Suppressor macrophage treated with lipopolysaccharide for 1 hour (primary cell): ENCODE data around the gene EML1.

Experiments
- DNase-seq, 3 donors: peaks; one replicate each; pipeline ENCODE4 v3.0.0-alpha.2; 2020 to 2022

The EML1 gene

DNA sequence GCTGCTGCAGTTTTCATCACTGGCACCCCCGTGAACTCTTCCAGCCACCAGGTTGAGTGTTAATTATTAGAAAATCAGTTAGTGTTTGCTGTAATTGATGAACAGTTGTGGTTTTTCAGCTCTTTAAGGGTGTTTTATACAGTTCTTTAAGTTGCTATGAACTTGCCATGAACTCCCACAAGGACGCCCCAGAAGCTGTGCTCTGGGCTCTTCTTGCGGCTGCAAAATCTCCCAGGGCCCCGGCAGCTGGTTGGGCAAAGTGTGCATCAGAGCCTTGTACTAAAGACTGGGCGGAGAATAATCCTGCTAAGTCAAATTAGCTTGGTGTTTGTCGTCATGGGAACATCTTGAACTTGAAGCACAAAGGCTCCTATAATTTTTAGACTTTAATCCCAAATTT lies 82.2 kb downstream of the EML1 start:
- no peak for DNase-seq

DNA sequence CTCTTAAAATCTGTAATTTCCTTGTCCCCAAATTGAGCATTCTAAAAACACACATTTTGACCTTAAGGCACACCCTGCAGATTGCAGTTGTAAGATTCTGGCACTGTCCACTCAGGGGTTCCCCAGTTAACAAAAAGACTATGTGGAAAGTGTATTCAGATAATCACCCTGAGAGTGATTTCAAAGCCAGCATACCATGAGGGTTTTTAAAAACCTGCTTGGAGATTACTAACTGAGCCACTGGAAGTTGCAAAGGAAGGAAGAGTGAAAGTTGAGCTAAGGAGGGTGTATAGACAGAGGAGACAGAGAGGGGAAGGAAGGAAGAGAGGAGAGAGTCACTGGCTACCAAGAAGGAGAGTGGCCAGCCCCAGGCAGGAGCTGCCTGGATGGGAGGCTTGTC lies 82.6 kb downstream of the EML1 start:
- DNase-seq = no peak

DNA sequence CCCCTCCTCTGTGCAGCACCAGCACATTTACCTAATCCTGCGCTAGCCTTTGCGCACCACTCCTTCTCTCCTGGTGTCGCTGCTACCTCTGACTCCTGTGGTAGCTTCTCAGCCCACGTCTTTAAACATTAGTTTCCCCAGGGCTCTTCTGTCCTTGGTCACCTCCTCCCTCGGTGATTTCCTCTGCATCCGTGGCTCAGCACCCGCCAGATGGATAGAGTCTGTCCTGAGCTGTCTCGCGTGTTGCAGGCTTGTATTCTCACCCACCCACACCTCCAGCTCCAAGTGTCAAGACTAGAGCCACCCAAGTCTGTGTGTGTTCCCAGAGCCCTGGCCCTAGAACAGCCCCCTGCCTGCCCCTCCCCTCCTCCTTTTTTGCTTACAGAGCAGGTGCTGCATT lies 83.2 kb downstream of the EML1 start:
- no peak for DNase-seq

DNA sequence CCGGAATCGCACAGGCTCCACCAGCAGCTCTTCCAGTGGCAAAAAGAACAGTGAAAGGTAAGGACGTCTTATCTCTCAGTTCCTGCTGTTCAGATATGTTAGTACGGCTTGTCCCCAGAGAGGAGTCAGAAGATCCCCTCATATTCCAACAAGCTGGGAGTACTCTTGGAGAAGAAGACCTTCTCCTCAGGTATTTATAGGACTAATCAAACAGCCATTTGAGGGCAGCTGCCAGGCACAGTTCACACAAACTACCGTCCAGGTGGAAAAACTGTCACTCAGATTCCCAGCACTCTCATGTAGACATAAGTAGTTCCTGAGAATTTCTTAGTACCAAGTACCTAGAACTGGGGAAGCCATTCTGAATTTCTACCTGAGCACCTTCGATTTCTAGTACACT lies 85.3 kb downstream of the EML1 start:
- no peak for DNase-seq

DNA sequence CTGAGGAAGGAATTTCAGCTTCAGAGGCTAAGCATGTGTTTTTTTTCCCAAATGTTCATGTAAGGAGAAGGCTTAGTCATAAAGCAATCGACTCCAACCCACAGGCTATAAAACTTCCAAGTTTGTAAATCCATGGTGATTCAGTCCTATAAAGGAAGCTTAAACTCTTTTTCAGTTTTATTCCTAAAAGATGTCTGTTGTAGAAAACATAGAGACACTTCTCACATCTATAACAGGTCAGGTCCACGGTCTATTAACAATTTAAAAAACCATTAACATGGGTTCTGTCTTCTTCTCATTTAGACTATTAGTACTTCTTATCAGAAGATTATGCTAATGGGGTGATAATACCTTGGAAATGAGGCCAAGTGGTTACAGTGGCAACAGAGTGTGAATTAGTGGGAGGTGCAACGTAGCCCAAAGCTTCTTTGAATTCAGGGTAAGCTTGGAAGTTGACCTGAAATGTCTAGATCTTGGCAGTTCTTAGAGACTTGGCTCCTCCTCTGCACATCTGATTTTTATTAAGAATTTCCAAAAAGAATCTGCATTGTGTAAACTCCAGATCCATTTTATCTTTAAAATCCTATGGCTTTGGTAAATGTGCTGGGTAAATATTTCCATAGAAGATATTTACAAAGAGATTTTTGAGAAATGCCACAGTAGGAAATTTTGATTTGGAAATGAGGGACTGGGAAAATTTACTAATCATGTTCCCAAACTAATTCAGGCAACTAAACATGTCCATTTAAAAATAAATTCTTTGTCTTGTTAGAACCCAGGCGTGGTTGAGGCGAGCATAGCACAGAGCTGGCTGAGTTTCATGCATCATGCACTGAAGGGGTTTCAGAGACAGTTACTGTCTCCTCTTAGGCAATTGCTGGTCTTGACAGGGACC lies 86.4 kb downstream of the EML1 start:
- DNase-seq = no peak

DNA sequence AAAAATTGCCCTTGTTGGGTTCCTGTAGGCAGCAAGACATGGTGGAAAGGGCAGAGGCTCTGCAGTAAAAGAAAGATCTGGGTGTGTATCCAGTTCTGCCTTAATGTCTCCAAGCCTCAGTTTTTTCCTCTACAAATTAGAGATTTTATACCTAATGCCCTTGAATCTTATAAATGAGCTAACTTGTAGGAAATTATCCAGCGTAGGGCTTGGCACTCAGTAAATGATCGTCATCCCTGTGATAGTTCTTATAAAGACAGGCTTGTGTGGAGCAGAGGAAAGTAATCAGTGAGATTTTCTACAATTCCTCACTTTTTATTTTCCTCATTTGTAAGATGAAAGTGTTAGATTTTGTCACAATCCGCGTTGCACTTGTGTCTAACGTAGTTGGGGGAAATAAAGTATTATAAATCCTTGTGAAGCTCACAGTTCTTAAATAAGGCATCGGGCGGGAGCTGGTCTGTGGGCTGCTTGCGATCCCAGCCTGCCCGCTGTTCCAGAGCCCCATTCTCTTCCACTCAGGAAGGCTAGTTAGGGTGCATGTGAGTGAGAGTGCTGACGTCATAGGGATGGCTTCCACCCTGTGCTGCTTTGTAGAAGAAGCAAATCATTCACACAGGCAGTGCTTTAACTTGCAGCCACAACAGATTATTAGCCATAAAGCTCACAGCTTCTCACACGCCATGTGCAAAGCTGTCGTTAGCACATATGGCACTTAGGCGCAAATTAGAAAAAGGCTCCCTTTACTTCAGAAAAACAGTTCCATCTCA lies 87.6 kb downstream of the EML1 start:
- no peak for DNase-seq

DNA sequence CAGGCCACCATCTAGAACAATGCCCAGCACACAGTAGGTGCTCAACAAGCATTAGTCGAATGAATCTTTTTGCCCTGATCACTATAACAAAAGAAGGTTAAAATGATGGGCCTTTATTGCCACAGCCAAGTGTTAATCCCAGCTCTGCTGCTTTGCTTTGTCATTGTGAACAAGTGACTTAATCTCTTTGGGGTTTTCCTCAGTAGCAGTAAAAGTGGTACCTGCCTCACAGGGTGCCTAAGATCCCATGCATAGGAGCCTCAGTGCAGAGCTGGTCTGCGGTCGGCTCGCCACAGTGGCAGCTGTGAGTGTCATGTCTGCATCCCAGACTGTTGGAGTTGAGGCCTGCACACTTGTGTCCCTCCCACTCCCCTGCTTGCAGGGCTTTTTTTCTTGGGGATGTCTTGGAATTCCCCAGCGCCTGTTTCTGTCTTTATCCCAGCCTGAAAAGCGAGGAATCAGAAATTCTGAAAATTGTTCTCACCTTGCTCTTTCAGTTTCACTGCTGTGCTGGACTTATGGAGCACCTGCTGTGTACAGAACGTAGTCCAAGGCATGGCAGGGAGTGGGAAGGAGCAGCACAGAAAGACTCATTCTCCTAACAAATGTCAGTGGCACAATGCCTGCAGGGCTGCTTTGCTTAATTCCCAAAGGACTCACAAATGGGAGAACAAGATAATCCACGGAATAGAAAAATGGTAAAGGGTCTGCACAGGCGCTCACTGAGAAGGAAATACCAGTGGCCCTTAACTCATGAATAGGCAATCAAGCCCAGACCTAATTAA lies 90.8 kb downstream of the EML1 start:
- no peak for DNase-seq

DNA sequence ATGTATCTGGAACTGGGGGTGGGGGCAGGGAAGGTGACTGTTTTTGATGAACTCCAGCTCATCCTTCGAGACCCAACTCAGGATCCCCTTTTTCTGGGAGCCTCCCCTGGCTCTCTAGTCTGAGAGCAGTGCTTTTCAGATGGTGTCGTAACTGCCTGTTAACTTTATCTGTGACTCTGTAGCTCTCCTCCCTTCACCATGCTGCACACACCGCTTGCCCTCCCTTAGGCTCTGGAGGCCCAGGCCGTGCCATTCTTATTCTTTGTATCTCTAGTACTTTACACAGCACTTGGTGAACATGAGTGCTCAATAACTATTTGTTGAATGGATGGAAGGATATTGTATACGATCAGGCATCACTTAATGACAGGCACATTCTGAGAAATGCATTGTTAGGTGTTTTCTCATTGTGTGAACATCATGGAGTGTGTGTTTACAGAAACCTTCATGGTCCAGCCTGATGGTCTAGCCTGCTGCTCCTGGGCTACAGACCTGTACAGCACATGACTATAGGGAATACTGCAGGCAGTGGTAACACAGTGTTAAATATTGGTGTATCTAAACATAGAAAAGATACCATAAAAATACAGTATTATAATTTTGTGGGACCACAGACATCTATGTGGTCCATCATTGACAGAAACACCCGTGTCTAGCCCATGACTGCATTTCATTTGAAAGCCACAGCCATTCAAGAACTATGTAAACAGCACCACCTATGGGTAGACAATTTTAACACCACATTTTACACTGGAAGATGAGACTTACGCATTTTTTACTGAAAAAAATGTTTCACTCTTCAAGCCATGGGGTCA lies 91.8 kb downstream of the EML1 start:
- peak; percentile 69 to 82 (median 71) for DNase-seq

DNA sequence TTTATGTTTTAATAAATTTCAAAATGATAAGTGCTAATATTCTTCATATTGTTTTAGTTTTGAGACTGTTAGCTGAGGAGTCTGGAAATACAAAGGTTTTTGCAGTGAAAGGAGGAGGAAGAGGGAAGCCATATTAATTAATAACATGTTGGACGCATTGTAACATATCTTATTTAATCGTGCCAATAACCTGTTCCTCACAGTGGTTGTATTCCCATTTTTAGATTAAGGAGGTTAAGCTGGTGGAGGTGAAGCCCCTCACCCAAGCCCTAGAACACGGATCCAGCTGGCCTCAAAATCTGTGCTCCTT lies 92.4 kb downstream of the EML1 start:
- DNase-seq = no peak

DNA sequence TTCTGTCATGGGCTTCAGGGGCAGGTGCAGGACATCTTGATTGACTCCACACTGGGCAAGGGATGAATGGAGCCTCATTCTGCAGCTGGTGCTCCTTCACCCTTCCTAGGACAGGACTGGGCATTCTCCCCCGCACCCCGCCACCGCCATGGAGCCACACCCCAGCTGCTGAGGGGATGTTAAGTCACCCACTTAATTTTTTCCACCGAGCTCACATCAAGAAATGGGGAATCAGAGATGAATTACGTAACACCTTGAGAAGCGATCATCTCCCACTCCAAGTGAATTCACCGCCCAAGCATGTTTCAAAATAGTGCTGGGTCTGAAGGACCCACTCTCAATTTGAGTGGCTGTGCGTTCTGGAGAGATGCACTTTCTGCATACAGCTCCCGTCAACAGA lies 94.2 kb downstream of the EML1 start:
- DNase-seq = no peak

DNA sequence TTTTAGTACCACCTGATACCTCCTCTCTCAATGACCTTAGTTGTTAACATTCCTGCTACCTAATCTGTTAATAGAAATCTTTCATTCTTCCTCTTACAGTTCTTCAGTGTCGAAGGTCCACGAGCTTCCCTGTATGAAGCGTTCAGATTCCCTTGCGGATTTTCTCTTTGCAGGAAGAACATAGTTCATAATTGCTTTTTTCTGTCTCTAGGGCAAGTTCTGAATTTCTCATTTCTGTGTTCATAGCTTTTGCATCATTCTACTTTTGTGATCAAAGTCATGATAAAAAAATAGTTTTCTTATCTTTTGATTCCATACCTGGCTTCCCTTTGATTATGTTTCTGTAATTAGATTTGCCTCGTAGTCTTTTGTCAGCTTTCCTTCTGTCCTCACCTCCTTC lies 94.9 kb downstream of the EML1 start:
- no peak for DNase-seq

DNA sequence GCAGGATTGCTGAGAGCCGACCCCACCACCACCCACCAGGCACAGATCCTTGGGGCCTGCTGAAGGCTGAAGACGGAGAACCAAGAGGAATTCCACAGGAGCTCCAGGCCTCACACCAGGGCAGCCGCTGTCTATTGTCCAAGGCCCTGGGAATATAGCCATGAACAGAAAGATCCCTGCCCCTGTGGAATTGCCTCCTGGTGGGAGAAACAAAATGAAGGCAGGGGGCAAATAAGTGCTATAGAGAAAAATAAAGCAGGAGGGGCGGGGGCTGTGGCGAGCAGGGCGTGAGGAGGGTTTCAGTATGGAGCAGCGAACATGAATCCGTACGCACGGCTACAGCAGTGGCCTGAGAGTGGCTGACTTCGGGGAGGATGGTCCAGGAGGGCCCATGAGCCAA lies 96.1 kb downstream of the EML1 start:
- DNase-seq = no peak

DNA sequence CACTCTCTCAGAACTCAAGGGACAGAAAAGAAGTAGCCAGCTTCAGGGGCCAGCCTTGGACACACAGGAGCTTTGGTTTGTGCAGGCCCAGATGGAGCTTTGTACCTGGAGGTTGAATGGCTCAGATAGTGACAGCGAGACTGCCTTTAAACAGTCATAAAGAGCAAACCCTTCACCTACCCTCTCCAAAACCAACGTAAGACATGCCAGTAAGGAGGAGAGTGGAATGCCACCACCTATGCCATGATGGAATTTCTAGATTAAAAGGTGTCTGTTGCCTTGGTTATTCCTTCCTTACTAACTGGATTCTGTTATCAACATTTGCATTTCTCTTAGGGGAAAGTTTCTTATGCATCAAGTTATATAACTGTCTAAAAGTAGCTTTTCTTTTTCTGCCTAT lies 98.1 kb downstream of the EML1 start:
- no peak for DNase-seq

DNA sequence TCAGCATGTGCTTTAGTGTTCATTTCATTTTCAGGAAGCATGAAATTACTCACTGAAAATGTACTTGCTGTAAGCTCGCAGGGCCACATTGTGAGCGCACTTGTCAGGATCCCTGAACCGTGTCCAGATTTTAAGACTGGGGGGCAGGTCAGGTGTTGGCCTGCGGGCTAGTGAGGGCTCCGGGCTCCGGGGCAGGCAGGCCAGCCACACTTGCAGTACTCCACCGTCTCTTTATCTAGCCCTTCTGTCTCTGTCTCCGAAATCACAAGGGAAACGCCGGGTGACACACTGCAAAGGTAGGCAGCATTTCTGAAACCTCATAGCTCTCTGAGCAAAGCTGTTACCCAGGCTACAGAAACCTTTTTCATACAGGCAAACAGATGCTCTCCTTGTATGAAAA lies 98.7 kb downstream of the EML1 start:
- DNase-seq = no peak

DNA sequence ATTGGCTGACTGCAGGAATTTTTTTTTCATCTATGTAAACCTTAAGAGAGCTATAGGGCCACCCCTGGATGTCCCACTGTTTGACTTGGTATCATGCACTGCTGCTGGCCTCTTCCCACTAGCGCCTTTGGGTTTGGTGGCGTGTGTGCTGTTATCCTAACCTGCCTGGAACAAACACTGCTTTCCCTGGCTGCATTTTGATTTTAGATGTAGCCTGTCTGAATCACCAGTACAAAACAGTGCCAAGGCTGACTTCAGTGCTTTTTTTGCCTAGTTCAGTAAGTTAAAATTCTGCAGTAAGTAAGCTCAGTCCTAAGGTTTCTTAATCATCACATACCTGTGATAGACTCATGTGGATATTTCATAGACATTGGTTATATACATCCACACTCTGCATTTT lies 99.2 kb downstream of the EML1 start:
- DNase-seq = no peak

DNA sequence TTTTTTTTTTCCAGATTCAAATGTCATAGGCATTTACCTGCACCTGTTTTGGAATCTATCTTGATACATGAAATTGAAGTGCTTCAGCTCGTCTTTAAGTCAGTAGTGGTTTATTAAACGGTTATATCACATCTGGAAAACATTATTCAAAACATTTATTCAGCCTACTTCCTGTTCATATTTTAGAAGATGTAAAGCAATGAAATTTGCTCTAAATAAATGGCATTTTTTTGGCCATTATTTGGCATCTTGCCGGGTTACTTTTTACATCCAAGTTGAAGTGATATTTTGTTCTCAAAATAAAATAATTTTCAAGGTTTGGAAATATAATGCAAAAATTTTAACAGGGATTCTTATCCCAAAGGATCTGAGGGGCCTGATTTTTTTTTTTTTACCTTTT lies 103.1 kb downstream of the EML1 start:
- DNase-seq = no peak

DNA sequence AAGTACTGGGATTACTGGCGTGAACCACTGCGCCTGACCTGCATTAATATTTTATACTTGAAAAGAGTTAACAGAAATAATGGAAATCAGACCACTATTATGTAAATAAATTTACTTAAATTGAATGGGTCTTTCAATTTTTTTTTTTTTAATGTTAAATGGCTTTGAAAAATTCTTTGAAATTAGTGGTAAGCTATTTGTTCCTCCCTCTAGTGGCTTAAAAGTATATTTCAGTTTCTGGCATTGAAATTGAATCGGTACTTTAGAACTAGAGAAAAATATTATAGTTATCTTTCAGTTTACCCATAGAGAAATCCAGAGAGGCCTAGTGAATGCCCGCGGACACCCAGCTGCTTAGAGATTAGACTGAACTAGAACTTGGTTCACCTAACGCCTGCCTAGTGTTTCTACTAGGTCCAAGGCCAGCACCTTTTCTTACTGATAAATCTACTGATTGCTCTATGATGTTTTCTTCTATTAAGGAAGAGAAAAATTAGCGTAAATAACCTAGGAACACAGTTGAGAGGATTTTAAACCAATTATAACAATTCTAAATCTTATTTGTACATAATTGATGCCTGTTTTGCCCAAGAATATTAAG lies 106.5 kb downstream of the EML1 start:
- peak; percentile 27 to 44 (median 38) for DNase-seq

DNA sequence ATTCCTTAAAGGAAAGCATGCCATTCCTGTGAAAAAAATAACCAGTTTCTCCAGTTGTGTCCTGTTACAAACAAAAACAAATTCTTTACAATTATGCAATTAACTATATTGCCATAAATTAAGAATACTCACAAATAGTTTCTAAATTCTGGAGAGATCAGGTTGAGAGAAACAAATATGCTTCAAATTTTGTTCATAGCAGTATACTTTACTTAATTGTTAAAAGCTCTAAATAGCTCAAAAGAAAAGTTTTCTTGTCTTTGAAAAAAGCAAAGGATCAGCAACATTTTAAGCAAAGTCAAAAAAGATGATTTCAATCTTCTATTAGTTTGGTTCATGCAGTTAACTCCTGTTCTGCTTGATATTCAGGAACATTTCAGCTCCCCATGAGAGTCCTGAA lies 109.7 kb downstream of the EML1 start:
- no peak for DNase-seq

DNA sequence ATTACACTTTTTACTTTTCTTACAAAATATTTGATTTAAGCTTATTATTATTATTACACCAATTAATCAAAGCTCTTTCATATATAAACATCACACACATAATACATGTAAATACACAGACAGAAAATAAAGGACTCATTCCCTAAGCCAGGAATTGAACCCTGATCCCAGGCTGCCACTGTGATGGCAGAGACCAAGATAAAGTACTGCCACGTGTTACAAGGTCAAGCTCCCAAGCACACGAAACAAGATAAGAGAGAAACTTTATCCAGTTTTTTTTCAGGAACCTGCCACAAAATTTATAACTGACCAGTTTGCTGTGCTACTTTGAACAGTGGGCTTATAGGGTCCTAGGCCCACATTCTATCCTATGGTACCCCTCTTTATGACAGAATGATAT lies 111.3 kb downstream of the EML1 start:
- DNase-seq = no peak

DNA sequence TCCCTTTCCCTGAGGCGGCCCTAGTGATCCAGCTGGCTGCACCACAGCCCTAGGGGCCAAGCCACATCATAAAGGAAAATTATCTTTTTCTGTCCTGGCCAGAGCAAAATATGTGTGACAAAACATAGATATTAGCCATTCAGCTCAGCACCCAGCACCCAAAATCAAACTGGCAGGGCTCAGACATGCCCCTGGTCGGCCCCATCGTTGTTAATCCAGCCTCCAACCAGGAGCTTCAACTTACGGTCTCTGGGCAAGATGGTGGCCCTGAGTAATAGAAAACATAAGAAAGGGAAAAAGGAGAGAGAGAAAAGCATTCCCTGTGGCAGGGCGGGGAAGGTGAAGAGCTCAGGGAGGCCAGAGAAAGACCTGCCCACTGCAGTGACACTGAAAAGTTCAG lies 111.9 kb downstream of the EML1 start:
- DNase-seq = no peak

DNA sequence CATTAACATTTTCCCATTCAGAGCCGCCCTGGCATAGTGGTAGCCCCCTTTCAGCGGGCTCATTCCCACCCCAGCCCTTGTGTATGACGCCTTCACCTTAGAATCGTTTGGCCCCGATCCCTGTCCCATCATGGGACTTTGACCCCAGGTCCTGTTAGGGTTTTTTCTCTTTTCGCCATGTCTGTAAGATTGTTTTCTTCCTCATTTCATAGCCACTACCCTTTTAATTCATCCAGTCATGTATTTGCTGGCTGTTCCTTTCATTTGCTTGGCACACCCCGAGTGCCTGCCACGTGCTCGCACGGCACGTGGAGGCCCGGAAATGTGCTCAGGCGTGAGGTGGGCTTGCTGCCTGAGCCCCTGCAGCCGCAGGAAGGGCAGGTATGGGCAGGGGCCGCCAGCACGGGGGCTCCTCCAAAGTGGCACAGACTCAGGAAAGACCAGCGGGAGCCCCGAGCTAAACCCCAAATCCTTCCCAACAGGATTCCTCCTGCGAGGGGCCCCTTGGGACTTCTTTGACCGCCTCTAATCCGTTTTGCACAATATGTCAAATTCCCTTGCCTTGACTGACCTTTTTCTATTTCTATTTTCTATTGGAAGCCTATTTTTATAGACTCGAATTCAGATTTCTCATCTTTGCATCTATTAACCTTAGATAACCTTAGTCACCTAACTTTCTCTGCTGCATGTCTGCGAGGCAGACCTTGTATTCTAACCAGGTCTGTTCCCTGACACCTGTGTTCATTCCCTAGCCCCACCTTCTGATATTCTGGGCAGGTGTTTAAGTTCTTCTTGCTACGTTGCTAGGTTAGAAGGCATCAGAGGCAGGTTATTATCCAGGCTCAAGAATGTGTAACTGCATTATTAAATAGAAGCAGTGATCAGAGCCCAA lies 114.8 kb downstream of the EML1 start:
- DNase-seq = no peak
